SK-N-SH (cell line): ENCODE measurements around the gene VGF. TPM values are rescaled to one million over a fixed set of nuclear protein-coding genes. Genes with fewer than 3 reads are reported as not detected.
A peak's percentile ranks its signal among the peaks of the same experiment; 100 is the strongest.

ENCODE experiments used
- CTCF ChIA-PET: fragments of 300-600, 350-600 bp; formaldehyde crosslinking; extraction: SDS; loops from one replicate; lab custom pipeline; 2021; lab: Yijun Ruan, JAX
- POLR2A ChIA-PET: fragments of 350-600 bp; sonication (Branson Sonifier 250); formaldehyde crosslinking; extraction: SDS; loops from one replicate; lab custom pipeline; 2020; ENCODE audit warnings: antibody characterized with exemption, inconsistent platforms; lab: Yijun Ruan, JAX
- DNase-seq: peaks from one replicate; pipeline ENCODE4 v3.0.0; 2012
- H2AFZ ChIP-seq: fragments of 200-600 bp; sonication (generic); 2 replicates; pipeline ENCODE4 v1.8.1; 2016; ENCODE audit warnings: antibody characterized with exemption, mild to moderate bottlenecking, low read depth
- H3F3A ChIP-seq: fragments of 200-600 bp; sonication (generic); replicated peaks from 2 replicates; pipeline ENCODE3; 2016; ENCODE audit warnings: antibody characterized with exemption, mild to moderate bottlenecking; ENCODE audit not compliant: insufficient read depth
- H3K27ac ChIP-seq, 2 experiments: fragments of 200-500 bp in 1 of 2; fragments of 200-600 bp in 1 of 2; sonication (Bioruptor generic) in 1 of 2; sonication (generic), shearing (Covaris generic) in 1 of 2; 2 replicates each; pipeline versions ENCODE4 v1.5.1 to v1.6.1; 2014 to 2016; ENCODE audit warnings: low read depth in 2 of 2, inconsistent platforms in 1 of 2, low read length in 1 of 2, mild to moderate bottlenecking in 1 of 2, mixed read lengths in 1 of 2
- H3K27me3 ChIP-seq: fragments of 200-600 bp; sonication (generic), shearing (Covaris generic); 2 replicates; pipeline ENCODE4 v1.6.1; 2016; ENCODE audit warnings: mixed run types; ENCODE audit not compliant: insufficient read depth
- H3K36me3 ChIP-seq, 2 experiments: fragments of 200-500 bp in 1 of 2; fragments of 200-600 bp in 1 of 2; sonication (Bioruptor generic) in 1 of 2; sonication (generic) in 1 of 2; replicated peaks in 1 of 2; 2 replicates each; pipeline versions ENCODE3 to v1.5.1; 2014 to 2016; ENCODE audit warnings: low read length in 1 of 2, mild to moderate bottlenecking in 1 of 2; ENCODE audit not compliant: insufficient read depth in 2 of 2, control insufficient read depth in 1 of 2
- H3K4me1 ChIP-seq, 2 experiments: fragments of 200-500 bp in 1 of 2; fragments of 200-600 bp in 1 of 2; sonication (Bioruptor generic) in 1 of 2; sonication (generic), shearing (Covaris generic) in 1 of 2; 2 replicates each; pipeline versions ENCODE4 v1.5.1 to v1.6.1; 2014 to 2016; ENCODE audit warnings: low read depth in 1 of 2, low read length in 1 of 2, mixed run types in 1 of 2; ENCODE audit not compliant: insufficient read depth in 2 of 2, control insufficient read depth in 1 of 2
- H3K4me2 ChIP-seq: fragments of 200-600 bp; sonication (generic), shearing (Covaris generic); 2 replicates; pipeline ENCODE4 v1.6.1; 2017; ENCODE audit warnings: mixed run types
- H3K4me3 ChIP-seq, 2 experiments: fragments of 200-500 bp in 1 of 2; fragments of 200-600 bp in 1 of 2; sonication (Bioruptor generic) in 1 of 2; sonication (generic), shearing (Covaris generic) in 1 of 2; 2 replicates each; pipeline versions ENCODE4 v1.5.1 to v1.8.1; 2014 to 2016; ENCODE audit warnings: low read depth in 2 of 2, inconsistent platforms in 1 of 2, low read length in 1 of 2, mild to moderate bottlenecking in 1 of 2, mixed read lengths in 1 of 2, moderate library complexity in 1 of 2
- H3K79me2 ChIP-seq: fragments of 200-600 bp; sonication (generic); 2 replicates; pipeline ENCODE4 v1.8.1; 2017; ENCODE audit warnings: mild to moderate bottlenecking; ENCODE audit not compliant: insufficient read depth
- H3K9ac ChIP-seq: fragments of 200-600 bp; sonication (generic); 2 replicates; pipeline ENCODE4 v1.6.1; 2017; ENCODE audit warnings: mixed run types
- H3K9me2 ChIP-seq: fragments of 200-600 bp; sonication (generic); 2 replicates; pipeline ENCODE4 v1.6.1; 2017; ENCODE audit warnings: mixed run types
- H3K9me3 ChIP-seq: fragments of 200-600 bp; sonication (generic); 2 replicates; pipeline ENCODE4 v1.6.1; 2017; ENCODE audit warnings: mixed run types, mild to moderate bottlenecking, moderate library complexity
- H4K20me1 ChIP-seq: fragments of 200-600 bp; sonication (generic); 2 replicates; pipeline ENCODE4 v1.6.1; 2017; ENCODE audit warnings: mild to moderate bottlenecking, mixed run types; ENCODE audit not compliant: insufficient read depth
- CHD2 ChIP-seq: fragments of 150-350 bp; IDR thresholded peaks from 2 replicates; pipeline ENCODE4 v1.6.1; 2018; ENCODE audit warnings: low read length; ENCODE audit not compliant: partially characterized antibody
- EZH2phosphoT487 ChIP-seq: fragments of 200-600 bp; sonication (generic); IDR thresholded peaks from 2 replicates; pipeline ENCODE4 v1.6.1; 2017; ENCODE audit warnings: low read depth, mixed run types, mild to moderate bottlenecking, antibody characterized with exemption, moderate library complexity, borderline replicate concordance
- GATA2 ChIP-seq: sonication (generic); formaldehyde crosslinking; IDR thresholded peaks from 2 replicates; pipeline ENCODE4 v1.5.0; 2020; ENCODE audit warnings: mild to moderate bottlenecking, missing genetic modification reagents
- IRF3 ChIP-seq: fragments of 150-350 bp; IDR thresholded peaks from 2 replicates; pipeline ENCODE4 v1.6.1; 2016; ENCODE audit warnings: mild to moderate bottlenecking, low read depth, low read length
- JUND ChIP-seq: IDR thresholded peaks from 2 replicates; pipeline ENCODE4 v1.4.0; 2012
- MEF2A ChIP-seq: IDR thresholded peaks from 2 replicates; pipeline ENCODE4 v1.4.0; 2012; ENCODE audit warnings: low read depth, borderline replicate concordance
- NRF1 ChIP-seq: IDR thresholded peaks from 2 replicates; pipeline ENCODE4 v1.6.1; 2012; ENCODE audit warnings: low read depth, mild to moderate bottlenecking, low read length
- PBX3 ChIP-seq: IDR thresholded peaks from 2 replicates; pipeline ENCODE4; 2012
- POLR2AphosphoS5 ChIP-seq: IDR thresholded peaks from 2 replicates; pipeline ENCODE4 v1.6.1; 2012; ENCODE audit warnings: low read depth, low read length
- RAD21 ChIP-seq: IDR thresholded peaks from 2 replicates; pipeline ENCODE4 v1.6.1; 2012; ENCODE audit warnings: mild to moderate bottlenecking, low read length
- REST ChIP-seq: IDR thresholded peaks from 2 replicates; pipeline ENCODE4 v1.6.1; 2012; ENCODE audit warnings: mild to moderate bottlenecking, low read depth, low read length, moderate library complexity
- SMC3 ChIP-seq: IDR thresholded peaks from 2 replicates; pipeline ENCODE4 v1.6.1; 2012; ENCODE audit warnings: low read depth, low read length, improper control_type of control experiment
- TAF1 ChIP-seq: IDR thresholded peaks from 2 replicates; pipeline ENCODE4 v1.6.1; 2012; ENCODE audit warnings: low read depth, mild to moderate bottlenecking, low read length, moderate library complexity, borderline replicate concordance
- TCF12 ChIP-seq: IDR thresholded peaks from 2 replicates; pipeline ENCODE4 v1.4.0; 2012
- TEAD4 ChIP-seq: IDR thresholded peaks from 2 replicates; pipeline ENCODE4 v1.4.0; 2012; ENCODE audit warnings: mild to moderate bottlenecking, borderline replicate concordance; ENCODE audit not compliant: insufficient read depth
- YY1 ChIP-seq: IDR thresholded peaks from 2 replicates; pipeline ENCODE4 v1.4.0; 2012; ENCODE audit warnings: low read depth, mild to moderate bottlenecking
- WGBS: methylation state at CpG from one replicate; pipeline ENCODE4 v1.1.6; 2017; ENCODE audit warnings: low lambda C conversion rate; 5-methylcytosine and 5-hydroxymethylcytosine counted together
- polyA plus RNA-seq, 3 experiments: library from polyadenylated mRNA; depleted of rRNA; stranded (reverse); fragments of >200 nt; gene quantifications; 2 replicates each; pipeline ENCODE4 v1.2.3, GENCODE V29; 2012

The VGF gene
- polyA plus RNA-seq, 1 of the 3 experiments (the other 2 are of a cell fraction): 54.3 TPM

DNA sequence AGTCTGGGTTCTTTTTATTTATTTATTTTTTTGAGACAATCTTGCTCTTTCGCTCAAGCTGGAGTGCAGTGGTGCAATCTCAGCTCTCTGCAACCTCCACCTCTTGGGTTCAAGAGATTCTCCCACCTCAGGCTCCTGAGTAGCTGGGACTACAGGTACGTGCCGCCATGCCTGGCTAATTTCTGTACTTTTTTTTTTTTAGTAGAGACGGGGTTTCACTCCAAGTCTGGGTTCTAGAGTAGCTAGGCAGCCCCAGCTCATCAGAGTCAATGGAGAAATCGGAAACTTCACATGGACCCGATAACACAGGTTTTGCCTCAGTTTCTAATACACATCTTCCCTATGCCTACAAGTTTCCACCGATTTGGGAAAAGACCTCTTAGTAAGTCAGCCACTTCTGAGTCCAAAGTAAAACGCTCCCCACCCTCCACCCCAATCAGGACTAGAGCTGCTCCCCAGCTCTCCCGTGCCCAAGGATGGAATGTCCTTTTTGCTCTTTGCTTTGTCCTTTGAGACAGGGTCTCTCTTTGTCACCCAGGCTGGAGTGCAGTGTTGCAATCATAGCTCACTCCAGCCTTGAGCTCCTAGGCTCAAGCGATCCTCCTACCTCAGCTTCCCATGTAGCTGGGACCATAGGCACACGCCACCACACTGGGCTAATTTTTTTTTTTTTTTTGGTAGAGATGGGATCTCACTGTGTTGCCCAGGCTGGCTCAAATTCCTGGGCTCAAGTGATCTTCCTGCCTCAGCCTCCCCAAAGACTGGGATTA, 42.3 kb downstream of the VGF start (continued):
- no peak for TF ChIP-seq YY1
- no peak for TF ChIP-seq POLR2AphosphoS5
- TF ChIP-seq EZH2phosphoT487: no peak
- TF ChIP-seq TAF1: no peak
- no peak for TF ChIP-seq PBX3
- TF ChIP-seq REST: no peak
- no peak for TF ChIP-seq IRF3
- TF ChIP-seq CHD2: no peak

DNA sequence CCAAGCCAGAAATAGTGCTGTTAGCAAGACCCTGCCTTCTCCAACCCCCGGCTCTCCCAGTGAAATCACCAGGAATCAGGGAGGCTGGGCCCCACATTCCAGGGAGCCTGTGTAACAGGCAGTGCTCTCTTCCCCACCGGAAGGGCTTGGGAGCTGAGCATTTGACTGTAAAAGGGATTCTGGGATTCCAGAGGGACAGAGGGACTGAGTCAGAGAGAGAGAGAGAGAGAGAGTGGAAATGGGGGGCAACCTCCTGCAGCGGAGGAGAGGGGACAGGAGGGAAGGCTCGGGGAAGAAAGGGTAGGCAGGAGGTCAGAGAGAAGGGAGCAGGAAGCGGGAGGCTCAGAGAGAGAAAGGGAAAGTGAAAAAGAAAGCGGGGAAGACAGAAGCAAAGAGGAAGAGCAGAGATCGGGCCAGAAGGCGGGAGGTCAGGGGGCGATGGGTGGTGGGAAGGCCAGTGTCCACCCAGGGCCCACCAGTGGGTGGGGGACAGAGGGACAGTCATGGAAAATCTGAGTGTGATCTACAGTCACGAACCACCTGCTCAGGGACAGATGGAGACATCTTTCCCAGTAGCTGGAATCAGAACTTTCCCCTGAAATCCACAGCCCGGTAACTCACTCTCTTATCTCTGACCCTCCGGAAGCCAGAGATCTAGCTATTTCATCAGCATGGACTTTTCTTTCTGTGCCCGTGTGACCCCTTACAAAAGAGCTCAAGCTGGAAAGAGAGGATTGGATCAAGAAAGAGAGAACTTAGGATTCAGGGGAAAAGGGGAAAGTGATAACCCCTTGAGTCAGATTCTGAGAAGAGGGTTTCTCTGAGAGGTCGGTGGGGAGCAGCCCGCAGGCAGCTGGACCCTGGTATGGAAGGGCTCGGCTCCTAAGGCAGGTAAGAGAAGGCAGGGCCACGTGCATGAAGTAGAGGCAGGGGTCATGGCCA, 43.1 kb downstream of the VGF start:
- Histone ChIP-seq H2AFZ (no peak overlapping the region), H3K79me2 (peaks cover 51% of the 10 kb centered on the region), H3K4me1 (peaks cover 17 to 60% of the 10 kb centered on the region in 2 experiments; a peak in 3 of 4 replicates), H4K20me1 (peaks cover 2% of the 10 kb centered on the region), H3K9ac (peak overlapping the region; percentile 69), H3F3A (peaks cover 77% of the 10 kb centered on the region), H3K36me3 (peaks cover 0 to 2% of the 10 kb centered on the region in 2 experiments), H3K4me2 (peak overlapping the region; percentile 69), H3K27me3 (no peaks in the 10 kb centered on the region), H3K27ac (peak overlapping the region; percentile 69 to 98; a peak in 3 of 4 replicates), H3K9me2 (no peaks in the 10 kb centered on the region), H3K9me3 (no peaks in the 10 kb centered on the region), H3K4me3 (peak overlapping the region; percentile 10 to 28; a peak in 3 of 4 replicates)
- ChIA-PET POLR2A (interaction anchor here (0.6 to 0.7 kb wide), 2 partner anchors 43 to 209 kb away, joined by 3 read pairs; partner anchors contain the start of gene VGF), CTCF (interaction anchor here (1.4 to 3.4 kb wide), 4 partner anchors 16 to 228 kb away, joined by 4 to 19 read pairs (median 12); no protein-coding TSS in a partner anchor)
- DNase-seq: no peak
- 23% methylated on average over 17 of the region's 17 CpGs for WGBS
- TF ChIP-seq GATA2 (CRISPR knock-in tag) (no peak), TAF1 (peak; percentile 69), NRF1 (no peak), PBX3 (peak; percentile 83), MEF2A (peak; percentile 100), TCF12 (peak; percentile 97), JUND (peak; percentile 95), YY1 (0 out of 2 replicates have a peak, but pooled peaks have one; percentile 63), CHD2 (no peak), SMC3 (no peak), TEAD4 (peak; percentile 99), RAD21 (no peak)
